ENCODE measurements around the gene THG1L. TPM values are rescaled to one million over a fixed set of nuclear protein-coding genes. Genes with fewer than 3 reads are reported as not detected.

Gene THG1L
- polyA plus RNA-seq, 2 of the 4 experiments (the other 2 are of a cell fraction) = 36.9 to 45.6 TPM

- ChIA-PET CTCF (interaction anchor here (6.5 kb wide), 1 partner anchor 8 kb away, joined by 61 read pairs; the partner anchor contains the start of gene LSM11), POLR2A (no interaction called here)
- H3K4me2 ChIP-seq = no peak overlapping the region
- no peak for DNase-seq (ENCODE audit: low read depth in 1 of 2, low spot score in 1 of 2)
- FAIRE-seq = no peak
- no peak overlapping the region for H3K4me3 ChIP-seq
- no peak for TF ChIP-seq HOXA7 (CRISPR knock-in tag; IDR thresholded peaks at IDR 0.05)
- no peaks in the 10 kb centered on the region for H3K9me3 ChIP-seq
- WGBS (ENCODE audit: missing lambda C conversion rate) = 89% methylated on average over 7 of the region's 7 CpGs
- H3K27ac ChIP-seq = no peak overlapping the region
- no peak for ATAC-seq
- H3K4me1 ChIP-seq = peaks cover 9% of the 10 kb centered on the region; the same call in 1 of the 3 replicates
Observed at GRCh38 chr5:157734436-157734835, 3.2 kb downstream of the THG1L start.

- no peak overlapping the region for H3K27ac ChIP-seq
- TF ChIP-seq RFX5 (IDR thresholded peaks at IDR 0.05) (no peak), HDAC2 (IDR thresholded peaks at IDR 0.05) (no peak), REST (IDR thresholded peaks at IDR 0.05) (no peak), CHD2 (IDR thresholded peaks at IDR 0.05; ENCODE audit: low read length, partially characterized antibody) (no peak), HOXB5 (CRISPR knock-in tag; IDR thresholded peaks at IDR 0.05) (no peak), HOXB13 (CRISPR knock-in tag; IDR thresholded peaks at IDR 0.05; ENCODE audit: low read depth) (no peak), RARB (CRISPR knock-in tag; IDR thresholded peaks at IDR 0.05) (no peak), EHF (CRISPR knock-in tag; IDR thresholded peaks at IDR 0.05) (no peak), BHLHE40 (IDR thresholded peaks at IDR 0.05; ENCODE audit: low read depth, low read length) (no peak)
- H3K4me1 ChIP-seq = 0 out of 3 replicates have a peak, but pooled peaks cover 5% of the 10 kb centered on the region
- ATAC-seq = no peak
- H3K9me3 ChIP-seq = no peaks in the 10 kb centered on the region
- no peak overlapping the region for H3K4me2 ChIP-seq
- POLR2A ChIA-PET = no interaction called here
- DNase-seq (ENCODE audit: low read depth in 1 of 2, low spot score in 1 of 2) = no peak
- FAIRE-seq = no peak
- CTCF ChIA-PET = interaction anchor here (0.9 kb wide), 1 partner anchor 408 kb away, joined by 3 read pairs; no protein-coding TSS in a partner anchor
- H3K4me3 ChIP-seq = no peak overlapping the region
- WGBS (ENCODE audit: missing lambda C conversion rate) = 91% methylated on average over 6 of the region's 6 CpGs
Observed at GRCh38 chr5:157735991-157736390, 4.8 kb downstream of the THG1L start.

- Histone ChIP-seq H3K4me1 (peaks cover 7% of the 10 kb centered on the region; the same call in 2 of the 3 replicates), H3K27ac (no peak overlapping the region), H3K9me3 (no peaks in the 10 kb centered on the region), H3K4me2 (no peak overlapping the region), H3K4me3 (no peak overlapping the region)
- CTCF ChIA-PET = interaction anchor here (1.3 kb wide), 1 partner anchor 228 kb away, joined by 3 read pairs; no protein-coding TSS in a partner anchor
- POLR2A ChIA-PET = no interaction called here
- 81% methylated on average over 12 of the region's 12 CpGs for WGBS (ENCODE audit: missing lambda C conversion rate)
- TF ChIP-seq TP53 (CRISPR knock-in tag; IDR thresholded peaks at IDR 0.05) = no peak
- no peak for TF ChIP-seq RCOR1 (IDR thresholded peaks at IDR 0.05; ENCODE audit: low read depth, low read length)
- TF ChIP-seq JUNB (IDR thresholded peaks at IDR 0.05) = no peak
- no peak for TF ChIP-seq RFX5 (IDR thresholded peaks at IDR 0.05)
- no peak for TF ChIP-seq HES2 (IDR thresholded peaks at IDR 0.05)
- no peak for TF ChIP-seq FOSB (CRISPR knock-in tag; IDR thresholded peaks at IDR 0.05)
- no peak for TF ChIP-seq JUN (IDR thresholded peaks at IDR 0.05)
- no peak for TF ChIP-seq E2F6 (IDR thresholded peaks at IDR 0.05; ENCODE audit: borderline replicate concordance, low read depth)
- no peak for TF ChIP-seq FOSL2 (IDR thresholded peaks at IDR 0.05)
- TF ChIP-seq FOSL2 (CRISPR knock-in tag; IDR thresholded peaks at IDR 0.05) = no peak
- no peak for TF ChIP-seq EHF (CRISPR knock-in tag; IDR thresholded peaks at IDR 0.05)
- no peak for TF ChIP-seq RARB (CRISPR knock-in tag; IDR thresholded peaks at IDR 0.05)
- TF ChIP-seq RAD21 (conservative IDR thresholded peaks at IDR 0.05 in 1 of 2, IDR thresholded peaks at IDR 0.05 in 1 of 2) = no peak
- no peak for TF ChIP-seq KDM5A (IDR thresholded peaks at IDR 0.05)
- no peak for TF ChIP-seq PBX3 (IDR thresholded peaks at IDR 0.05)
- no peak for TF ChIP-seq CEBPB (IDR thresholded peaks at IDR 0.05)
- TF ChIP-seq NR3C1 (IDR thresholded peaks at IDR 0.05) = no peak
- no peak for TF ChIP-seq ZNF302 (CRISPR knock-in tag; IDR thresholded peaks at IDR 0.05)
- no peak for TF ChIP-seq RNF2 (IDR thresholded peaks at IDR 0.05; ENCODE audit: borderline replicate concordance, low read depth)
- no peak for TF ChIP-seq HOXA7 (CRISPR knock-in tag; IDR thresholded peaks at IDR 0.05)
- ATAC-seq (no peak), DNase-seq (ENCODE audit: low read depth in 1 of 2, low spot score in 1 of 2) (no peak), FAIRE-seq (no peak)
Observed at GRCh38 chr5:157739388-157740228, 8.4 kb downstream of the THG1L start.

All from A549 (cell line).